ENCODE data around the gene CC2D1B. TPM values are rescaled to one million over a fixed set of nuclear protein-coding genes. Genes with fewer than 3 reads are reported as not detected.
A peak's percentile ranks its signal among the peaks of the same experiment; 100 is the strongest.

The CC2D1B gene
- total and polyA plus RNA-seq, 2 donors (not counting 3 experiments of a cell fraction or from before 2014, with no cell fraction given), result 16.9 to 32.6 TPM

- DNase-seq (ENCODE audit: low read depth, low spot score) (peak; percentile 48), FAIRE-seq (peak; percentile 79)
- dilution Hi-C loops (cut with MboI; ENCODE audit: extremely low pct_ligation_motif_present, low sequenced_read_pairs) (no loop called here), intact Hi-C loops (cut with micrococcal nuclease) (loop anchor here (1.0 to 5.0 kb wide), 4 partner anchors 299 to 491 kb away; partner anchors contain the start of genes BTF3L4, NRDC and TXNDC12)
- H3K27me3 ChIP-seq (ENCODE audit: control insufficient read depth in 2 of 2, insufficient read depth in 2 of 2, low read length in 2 of 2), result no peaks in the 10 kb centered on the region
- peak overlapping the region; percentile 90 for H3K4me2 ChIP-seq (ENCODE audit: insufficient read depth, low read length)
- H3K36me3 ChIP-seq (ENCODE audit: control insufficient read depth in 2 of 2, extremely low read depth in 1 of 2, insufficient read depth in 2 of 2, low read length in 2 of 2), result peaks cover 0 to 4% of the 10 kb centered on the region in 2 experiments
- H3K4me1 ChIP-seq (ENCODE audit: control insufficient read depth, extremely low read depth, insufficient read depth, low read length), result peaks cover 11% of the 10 kb centered on the region
- CTCF ChIA-PET, result interaction anchor here (0.5 to 1.9 kb wide), 6 partner anchors 9 to 318 kb away, joined by 3 to 5 read pairs (median 4); partner anchors contain the start of genes ORC1 and PRPF38A
- BruUV-seq (replicated peaks), result no TSS peak
- H3K27ac ChIP-seq (ENCODE audit: insufficient read depth, low read depth, low read length), result no peak overlapping the region
- peak overlapping the region; percentile 81 for H2AFZ ChIP-seq (ENCODE audit: low read depth, low read length)
- peaks cover 20% of the 10 kb centered on the region for H3K79me2 ChIP-seq (ENCODE audit: control insufficient read depth, insufficient read depth, low read length)
- no peak for TF ChIP-seq FOS (IDR thresholded peaks at IDR 0.05; ENCODE audit: borderline replicate concordance, insufficient read depth, low read length)
- TF ChIP-seq CTCF (IDR thresholded peaks at IDR 0.05; ENCODE audit: extremely low read depth in 1 of 2, insufficient read depth in 1 of 2, low read depth in 1 of 2, low read length in 2 of 2), result peak in 1 of 2 donors; percentile 13
- TF ChIP-seq POLR2A (IDR thresholded peaks at IDR 0.05; ENCODE audit: low read depth, low read length), result no peak
- POLR2A ChIA-PET, result no interaction called here
- H3K4me3 ChIP-seq (replicated peaks in 1 of 3; ENCODE audit: insufficient read depth in 1 of 3, low read depth in 1 of 3, low read length in 3 of 3), result peak overlapping the region; percentile 11 to 52 (median 37)
- no peaks in the 10 kb centered on the region for H3K9me3 ChIP-seq (replicated peaks; ENCODE audit: control insufficient read depth, insufficient read depth, low read length)
- H3K9ac ChIP-seq (replicated peaks; ENCODE audit: extremely low read depth, insufficient read depth, low read length), result no peak overlapping the region
- no peaks in the 10 kb centered on the region for H3K9me1 ChIP-seq (replicated peaks; ENCODE audit: control insufficient read depth, extremely low read depth, insufficient read depth, low read length)
- no peaks in the 10 kb centered on the region for H4K20me1 ChIP-seq (replicated peaks; ENCODE audit: control insufficient read depth, extremely low read depth, insufficient read depth, low read length)
These were observed 2.6 kb upstream of the CC2D1B start for GRCh38 chr1:52368383-52369172.

GRCh38 chr1:52367272-52367671 lies 1.3 kb upstream of the CC2D1B start:
- no peak overlapping the region for H3K4me3 ChIP-seq (replicated peaks in 1 of 3; ENCODE audit: insufficient read depth in 1 of 3, low read depth in 1 of 3, low read length in 3 of 3)
- BruUV-seq (replicated peaks), result no TSS peak
- no peaks in the 10 kb centered on the region for H3K9me1 ChIP-seq (replicated peaks; ENCODE audit: control insufficient read depth, extremely low read depth, insufficient read depth, low read length)
- no peaks in the 10 kb centered on the region for H3K9me3 ChIP-seq (replicated peaks; ENCODE audit: control insufficient read depth, insufficient read depth, low read length)
- intact Hi-C loops (cut with micrococcal nuclease), result loop anchor here (5.0 kb wide), 3 partner anchors 300 to 490 kb away; partner anchors contain the start of genes BTF3L4, NRDC and TXNDC12
- no peaks in the 10 kb centered on the region for H3K27me3 ChIP-seq (ENCODE audit: control insufficient read depth in 2 of 2, insufficient read depth in 2 of 2, low read length in 2 of 2)
- H3K27ac ChIP-seq (ENCODE audit: insufficient read depth, low read depth, low read length), result no peak overlapping the region
- dilution Hi-C loops (cut with MboI; ENCODE audit: extremely low pct_ligation_motif_present, low sequenced_read_pairs), result no loop called here
- ChIA-PET CTCF (interaction anchor here (1.1 to 2.2 kb wide), 2 partner anchors 37 to 243 kb away, joined by 4 to 8 read pairs; partner anchors contain the start of genes ORC1 and PRPF38A), POLR2A (interaction anchor here (0.5 kb wide), 1 partner anchor 321 kb away, joined by 3 read pairs; no protein-coding TSS in a partner anchor)
- H3K9ac ChIP-seq (replicated peaks; ENCODE audit: extremely low read depth, insufficient read depth, low read length), result no peak overlapping the region
- DNase-seq (ENCODE audit: low read depth, low spot score) (no peak), FAIRE-seq (no peak)
- H3K36me3 ChIP-seq (ENCODE audit: control insufficient read depth in 2 of 2, extremely low read depth in 1 of 2, insufficient read depth in 2 of 2, low read length in 2 of 2), result peaks cover 4 to 10% of the 10 kb centered on the region in 2 experiments
- H3K4me2 ChIP-seq (ENCODE audit: insufficient read depth, low read length), result no peak overlapping the region
- H3K4me1 ChIP-seq (ENCODE audit: control insufficient read depth, extremely low read depth, insufficient read depth, low read length), result peaks cover 11% of the 10 kb centered on the region
- H3K79me2 ChIP-seq (ENCODE audit: control insufficient read depth, insufficient read depth, low read length), result peaks cover 25% of the 10 kb centered on the region
- H4K20me1 ChIP-seq (replicated peaks; ENCODE audit: control insufficient read depth, extremely low read depth, insufficient read depth, low read length), result no peaks in the 10 kb centered on the region
- H2AFZ ChIP-seq (ENCODE audit: low read depth, low read length), result no peak overlapping the region
- TF ChIP-seq POLR2A (IDR thresholded peaks at IDR 0.05; ENCODE audit: low read depth, low read length) (no peak), CTCF (IDR thresholded peaks at IDR 0.05; ENCODE audit: extremely low read depth in 1 of 2, insufficient read depth in 1 of 2, low read depth in 1 of 2, low read length in 2 of 2) (no peak), EZH2 (IDR thresholded peaks at IDR 0.05; ENCODE audit: borderline replicate concordance, low read depth, low read length, severe bottlenecking) (no peak), JUN (IDR thresholded peaks at IDR 0.05; ENCODE audit: borderline replicate concordance, insufficient read depth, insufficient read length, low read depth) (no peak), FOS (IDR thresholded peaks at IDR 0.05; ENCODE audit: borderline replicate concordance, insufficient read depth, low read length) (no peak), POLR2AphosphoS5 (IDR thresholded peaks at IDR 0.05; ENCODE audit: insufficient read depth, low read depth, low read length) (no peak), MAX (IDR thresholded peaks at IDR 0.05; ENCODE audit: insufficient read depth, insufficient read length) (no peak), GATA2 (IDR thresholded peaks at IDR 0.05; ENCODE audit: insufficient read depth, insufficient read length, low read depth, low read length) (no peak), MYC (IDR thresholded peaks at IDR 0.05; ENCODE audit: low read depth, low read length) (no peak)

Data from endothelial cell of umbilical vein (primary cell).